ENCODE results near the gene OGFOD3.

GRCh38 chr17:82449131-82449882, 30.9 kb upstream of the OGFOD3 start:
- TF ChIP-seq EZH2 (IDR thresholded peaks at IDR 0.05; ENCODE audit: borderline replicate concordance, low read length) (no peak), CTCF (conservative IDR thresholded peaks at IDR 0.05 in 1 of 2, IDR thresholded peaks at IDR 0.05 in 1 of 2; ENCODE audit: extremely low read depth in 1 of 2, insufficient read depth in 1 of 2, low read depth in 1 of 2, low read length in 2 of 2) (no peak)

All from mammary epithelial cell (primary cell).